Upper lobe of right lung (tissue), 1 donor: ENCODE data around the gene AFF1. TPM values are rescaled to one million over a fixed set of nuclear protein-coding genes. Genes with fewer than 3 reads are reported as not detected.

ENCODE experiments used
- ATAC-seq: fragments of 200-7000 bp; cut with Tn5 transposase; one replicate; pipeline ENCODE4 v1.9.1; 2020; ENCODE audit warnings: mild to moderate bottlenecking, moderate library complexity
- DNase-seq: peaks from one replicate; pipeline ENCODE4 v3.0.0-alpha.2; 2020
- H3K27ac ChIP-seq: fragments of 200-600 bp; one replicate; pipeline ENCODE4 v1.8.0; 2022
- H3K27me3 ChIP-seq: fragments of 200-600 bp; one replicate; pipeline ENCODE4 v1.8.0; 2022; ENCODE audit warnings: mild to moderate bottlenecking
- H3K36me3 ChIP-seq: fragments of 200-600 bp; one replicate; pipeline ENCODE4 v1.8.0; 2022
- H3K4me1 ChIP-seq: fragments of 200-600 bp; one replicate; pipeline ENCODE4 v1.8.0; 2022
- H3K4me3 ChIP-seq: fragments of 200-600 bp; one replicate; pipeline ENCODE4 v1.8.0; 2022; ENCODE audit warnings: mild to moderate bottlenecking
- H3K9me3 ChIP-seq: fragments of 200-600 bp; one replicate; pipeline ENCODE4 v1.8.0; 2022
- CTCF ChIP-seq: fragments of 200-600 bp; IDR thresholded peaks from one replicate; pipeline ENCODE4 v1.8.0; 2022; ENCODE audit warnings: antibody characterized with exemption
- intact Hi-C: fragments of 100-400 bp; cut with DNase I; formaldehyde crosslinking; loops from one replicate; pipeline ENCODE4 v1.11.0; 2022
- total RNA-seq: library from RNA; stranded (reverse); fragmentation: NEBNext Ultra II Directional; extraction: Animal tissue kit (Norgen Biotek cat#: 25700); gene quantifications from one replicate; pipeline ENCODE4 v1.2.1, GENCODE V29; 2021
- donor health status: DM: no; HTN: yes; CAD: no; lungs with severe emphysema.

AFF1 gene
- total RNA-seq, 1 donor from 2014 or later = 103 TPM

- no peaks in the 10 kb centered on the region for H3K27me3 ChIP-seq
- intact Hi-C loops = no loop called here
- DNase-seq (no peak), ATAC-seq (no peak)
- H3K27ac ChIP-seq = no peak overlapping the region
- H3K4me1 ChIP-seq = peaks cover 73% of the 10 kb centered on the region
- TF ChIP-seq CTCF = no peak
- no peaks in the 10 kb centered on the region for H3K9me3 ChIP-seq
- peaks cover 7% of the 10 kb centered on the region for H3K36me3 ChIP-seq
- no peak overlapping the region for H3K4me3 ChIP-seq
These were observed 107.4 kb downstream of the AFF1 start for GRCh38 chr4:87042221-87042620.

GRCh38 chr4:87042986-87043820 is 108.4 kb downstream of the AFF1 start:
- Histone ChIP-seq H3K27ac (peak overlapping the region; percentile 58), H3K9me3 (no peaks in the 10 kb centered on the region), H3K4me1 (peaks cover 67% of the 10 kb centered on the region), H3K36me3 (peaks cover 14% of the 10 kb centered on the region), H3K4me3 (no peak overlapping the region), H3K27me3 (no peaks in the 10 kb centered on the region)
- no peak for TF ChIP-seq CTCF
- no peak for ATAC-seq
- no peak for DNase-seq
- intact Hi-C loops = no loop called here

DNA sequence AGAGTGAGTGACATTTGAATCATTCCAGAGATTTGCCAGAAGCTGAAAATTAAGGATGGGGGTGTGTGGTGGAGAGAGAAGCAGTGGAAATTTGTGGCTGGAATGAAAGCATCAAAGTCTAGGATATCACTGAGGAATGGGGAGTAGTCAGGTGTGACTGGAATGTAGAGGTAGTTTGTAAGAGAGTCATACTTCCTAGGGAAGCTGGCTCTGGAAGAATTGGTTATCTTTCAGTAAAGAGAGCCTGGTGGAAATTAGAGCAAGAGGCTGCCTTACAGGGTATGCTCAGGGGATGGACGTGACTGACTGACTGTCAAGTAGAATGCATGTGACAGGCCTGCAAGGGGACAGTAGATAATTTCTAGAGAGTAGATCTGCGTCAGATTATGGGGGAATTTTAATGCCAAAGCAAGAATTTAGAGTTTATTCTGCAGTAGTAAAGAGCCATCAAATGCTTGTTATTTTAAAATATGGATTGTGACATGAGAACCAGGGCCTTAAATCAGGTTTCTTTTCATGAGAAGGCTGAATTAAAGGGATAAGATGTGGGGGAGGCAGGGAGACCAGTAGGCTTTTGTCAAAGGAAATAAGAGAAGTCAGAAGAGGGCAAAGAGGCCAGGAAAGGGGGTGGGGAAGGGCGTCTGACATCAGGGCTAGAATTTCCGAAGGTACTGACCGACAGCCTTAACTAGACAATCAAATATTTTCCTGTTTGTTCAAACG is 109.9 kb downstream of the AFF1 start:
- TF ChIP-seq CTCF = no peak
- Histone ChIP-seq H3K27ac (peak overlapping the region; percentile 58), H3K4me1 (peaks cover 53% of the 10 kb centered on the region), H3K27me3 (no peaks in the 10 kb centered on the region), H3K4me3 (no peak overlapping the region), H3K9me3 (no peaks in the 10 kb centered on the region), H3K36me3 (peaks cover 18% of the 10 kb centered on the region)
- intact Hi-C loops = no loop called here
- DNase-seq (no peak), ATAC-seq (peak; percentile 62)

GRCh38 chr4:87045234-87045558 is 110.4 kb downstream of the AFF1 start:
- DNase-seq (no peak), ATAC-seq (no peak)
- TF ChIP-seq CTCF = no peak
- H3K4me1 ChIP-seq = peaks cover 52% of the 10 kb centered on the region
- H3K4me3 ChIP-seq = no peak overlapping the region
- intact Hi-C loops = no loop called here
- no peaks in the 10 kb centered on the region for H3K27me3 ChIP-seq
- H3K36me3 ChIP-seq = peaks cover 18% of the 10 kb centered on the region
- peak overlapping the region; percentile 58 for H3K27ac ChIP-seq
- H3K9me3 ChIP-seq = no peaks in the 10 kb centered on the region

- H3K36me3 ChIP-seq = peaks cover 18% of the 10 kb centered on the region
- no peak for DNase-seq
- H3K4me3 ChIP-seq = no peak overlapping the region
- H3K27me3 ChIP-seq = no peaks in the 10 kb centered on the region
- ATAC-seq = no peak
- H3K27ac ChIP-seq = peak overlapping the region; percentile 58
- no peak for TF ChIP-seq CTCF
- peaks cover 52% of the 10 kb centered on the region for H3K4me1 ChIP-seq
- no peaks in the 10 kb centered on the region for H3K9me3 ChIP-seq
- intact Hi-C loops = no loop called here
These were observed 110.8 kb downstream of the AFF1 start for GRCh38 chr4:87045659-87046058.
